Liver (tissue), 3 donors: ENCODE results near the gene GMDS.

ENCODE experiments used
- ATF3 ChIP-seq: IDR thresholded peaks from 2 replicates; pipeline ENCODE4 v1.6.1; 2016; ENCODE audit warnings: antibody characterized with exemption
- CTCF ChIP-seq: fragments of 150-350 bp; IDR thresholded peaks from 2 replicates; pipeline ENCODE4 v1.5.1; 2017; ENCODE audit warnings: improper control_type of control experiment, low read depth, low read length; ENCODE audit not compliant: missing input control
- EGR1 ChIP-seq, 2 donors: IDR thresholded peaks; 2 replicates each; pipeline ENCODE4 v1.6.1; 2016 to 2018; ENCODE audit warnings: antibody characterized with exemption in 2 of 2, low read depth in 2 of 2
- GABPA ChIP-seq, 2 donors: IDR thresholded peaks in 1 of 2; conservative IDR thresholded peaks in 1 of 2; 2 replicates each; pipeline ENCODE4 v1.6.1; 2016; ENCODE audit warnings: antibody characterized with exemption in 2 of 2, mild to moderate bottlenecking in 1 of 2, moderate library complexity in 1 of 2
- HNF4G ChIP-seq: IDR thresholded peaks from 2 replicates; pipeline ENCODE4 v1.6.1; 2016; ENCODE audit warnings: antibody characterized with exemption
- JUND ChIP-seq, 2 donors: IDR thresholded peaks; 2 replicates each; pipeline ENCODE4 v1.6.1; 2016; ENCODE audit warnings: antibody characterized with exemption in 2 of 2
- MAX ChIP-seq: IDR thresholded peaks from 2 replicates; pipeline ENCODE4 v1.6.1; 2016; ENCODE audit warnings: antibody characterized with exemption
- RAD21 ChIP-seq, 2 donors: IDR thresholded peaks; 2 replicates each; pipeline ENCODE4 v1.6.1; 2016; ENCODE audit warnings: antibody characterized with exemption in 2 of 2, mild to moderate bottlenecking in 2 of 2
- REST ChIP-seq: IDR thresholded peaks from 2 replicates; pipeline ENCODE4 v1.6.1; 2016; ENCODE audit warnings: antibody characterized with exemption, mild to moderate bottlenecking
- RXRA ChIP-seq, 2 donors: IDR thresholded peaks; 2 replicates each; pipeline ENCODE4 v1.6.1; 2017 to 2018; ENCODE audit warnings: antibody characterized with exemption in 2 of 2, mild to moderate bottlenecking in 1 of 2
- YY1 ChIP-seq: IDR thresholded peaks from 2 replicates; pipeline ENCODE4 v1.6.1; 2016; ENCODE audit warnings: antibody characterized with exemption, mild to moderate bottlenecking
- donor health status: healthy.
- donor health status: healthy.

- TF ChIP-seq CTCF (no peak), HNF4G (no peak), REST (no peak), YY1 (no peak), EGR1 (IDR thresholded peaks at IDR 0.05; ENCODE audit: low read depth in 2 of 2) (no peak), GABPA (IDR thresholded peaks at IDR 0.05 in 1 of 2, conservative IDR thresholded peaks at IDR 0.05 in 1 of 2) (no peak), RAD21 (IDR thresholded peaks at IDR 0.05) (no peak), MAX (no peak), RXRA (IDR thresholded peaks at IDR 0.05) (no peak), JUND (IDR thresholded peaks at IDR 0.05) (no peak), ATF3 (no peak)
Observed at GRCh38 chr6:1620504-1621069, 624.8 kb downstream of the GMDS start.
